Spleen (tissue), 11 donors: Measurements from ENCODE around the gene JAZF1. TPM values are rescaled to one million over a fixed set of nuclear protein-coding genes. Genes with fewer than 3 reads are reported as not detected.

Experiments
- DNase-seq: peaks from one replicate; pipeline ENCODE4 v3.0.0-alpha.2; 2020
- H3K27ac ChIP-seq, 8 donors: fragments of 200-600 bp; sonication (generic) in 7 of 8; 1 replicate in 4 of 8; 2 replicates in 4 of 8; pipeline versions ENCODE4 v1.5.0 to v1.8.0; 2016 to 2021; ENCODE audit warnings: inconsistent platforms in 4 of 8, mild to moderate bottlenecking in 4 of 8, moderate library complexity in 1 of 8
- H3K27me3 ChIP-seq, 7 donors: fragments of 200-600 bp; sonication (generic) in 6 of 7; replicated peaks in 1 of 7; 1 replicate in 4 of 7; 2 replicates in 3 of 7; pipeline versions ENCODE4 v1.5.0 to v1.8.0; 2016 to 2021; ENCODE audit warnings: inconsistent platforms in 3 of 7, mild to moderate bottlenecking in 1 of 7
- H3K36me3 ChIP-seq, 6 donors: fragments of 200-600 bp; sonication (generic) in 5 of 6; 1 replicate in 4 of 6; 2 replicates in 2 of 6; pipeline versions ENCODE4 v1.5.0 to v1.8.0; 2016 to 2021; ENCODE audit warnings: inconsistent platforms in 2 of 6
- H3K4me1 ChIP-seq, 6 donors: fragments of 200-600 bp; sonication (generic) in 5 of 6; 1 replicate in 3 of 6; 2 replicates in 3 of 6; pipeline versions ENCODE4 v1.5.0 to v1.8.0; 2016 to 2021; ENCODE audit warnings: inconsistent platforms in 3 of 6
- H3K4me3 ChIP-seq, 8 donors: fragments of 200-600 bp; sonication (generic) in 7 of 8; 1 replicate in 4 of 8; 2 replicates in 4 of 8; pipeline versions ENCODE4 v1.5.0 to v1.8.0; 2016 to 2021; ENCODE audit warnings: inconsistent platforms in 4 of 8, mild to moderate bottlenecking in 4 of 8, moderate library complexity in 2 of 8
- H3K9me3 ChIP-seq, 8 donors: fragments of 200-600 bp; sonication (generic) in 7 of 8; 1 replicate in 4 of 8; 2 replicates in 4 of 8; pipeline versions ENCODE4 v1.5.0 to v1.8.0; 2016 to 2021; ENCODE audit warnings: inconsistent platforms in 4 of 8
- POLR2A ChIP-seq, 3 donors: fragments of 450-650 bp; IDR thresholded peaks; one replicate each; pipeline ENCODE4 v1.5.1; 2017; ENCODE audit warnings: antibody characterized with exemption in 3 of 3, mild to moderate bottlenecking in 1 of 3
- POLR2AphosphoS5 ChIP-seq, 3 donors: sonication (generic); formaldehyde crosslinking; IDR thresholded peaks; one replicate each; pipeline ENCODE4 v1.5.1; 2017; ENCODE audit warnings: antibody characterized with exemption in 3 of 3
- WGBS, 5 donors: extraction: QIAGEN DNeasy Blood & Tissue Kit in 3 of 5; methylation state at CpG; one replicate each; pipeline versions ENCODE4 v1.1.5 to v1.1.7; 2013 to 2018; 5-methylcytosine and 5-hydroxymethylcytosine counted together
- intact Hi-C: fragments of 100-400 bp; cut with DNase I; formaldehyde crosslinking; loops from one replicate; pipeline ENCODE4 v1.15.0; 2023; ENCODE audit warnings: low total_unique reads
- polyA plus RNA-seq, 3 donors: library from polyadenylated mRNA; stranded (reverse); fragments of 200-250 nt; gene quantifications; one replicate each; pipeline ENCODE4 v1.2.1, GENCODE V29; 2013
- total RNA-seq, 7 donors: library from RNA; depleted of rRNA in 3 of 7; stranded (reverse); fragments of >200 nt in 3 of 7; fragmentation: NEBNext Ultra II Directional in 4 of 7; extraction: Animal tissue kit (Norgen Biotek cat#: 25700) in 4 of 7; gene quantifications; one replicate each; pipeline versions ENCODE4 v1.1.0 to v1.2.1, GENCODE V29; 2016 to 2021
- TF ChIP-seq, protein P1 (sequence below), 11 experiments: fragments of 200-600 bp in 7 of 11; fragments of 450-650 bp in 4 of 11; sonication (generic) in 4 of 11; IDR thresholded peaks in 8 of 11; conservative IDR thresholded peaks in 3 of 11; 1 replicate in 7 of 11; 2 replicates in 4 of 11; pipeline versions ENCODE4 v1.4.0 to v1.8.0; 2016 to 2021; ENCODE audit warnings: antibody characterized with exemption in 11 of 11, inconsistent platforms in 4 of 11, mild to moderate bottlenecking in 1 of 11
- donor health status: healthy with polysubstance abuse.
- donor health status: DM: no; HTN: no; CAD: no; lungs with moderate emphysema.
- donor health status: DM: no; HTN: no; CAD: no.
- donor health status: Bipolar disorder and iron deficiency.
- donor health status: healthy.
- donor health status: DM: no; HTN: no; CAD: no.
- donor health status: DM: yes; HTN: yes; CAD: no.

JAZF1 gene
- total and polyA plus RNA-seq, 10 donors, result 13.5 to 33.8 (median 24.7) TPM

- Histone ChIP-seq H3K27ac (no peak overlapping the region), H3K36me3 (no peaks in the 10 kb centered on the region), H3K4me3 (no peak overlapping the region), H3K9me3 (no peaks in the 10 kb centered on the region), H3K27me3 (no peaks in the 10 kb centered on the region), H3K4me1 (no peaks in the 10 kb centered on the region)
- 92 to 100% (median 95%) methylated on average over 1 of the region's 1 CpG for WGBS, 5 donors
- DNase-seq, result no peak
- intact Hi-C loops, result no loop called here
- TF ChIP-seq, protein P1, sequence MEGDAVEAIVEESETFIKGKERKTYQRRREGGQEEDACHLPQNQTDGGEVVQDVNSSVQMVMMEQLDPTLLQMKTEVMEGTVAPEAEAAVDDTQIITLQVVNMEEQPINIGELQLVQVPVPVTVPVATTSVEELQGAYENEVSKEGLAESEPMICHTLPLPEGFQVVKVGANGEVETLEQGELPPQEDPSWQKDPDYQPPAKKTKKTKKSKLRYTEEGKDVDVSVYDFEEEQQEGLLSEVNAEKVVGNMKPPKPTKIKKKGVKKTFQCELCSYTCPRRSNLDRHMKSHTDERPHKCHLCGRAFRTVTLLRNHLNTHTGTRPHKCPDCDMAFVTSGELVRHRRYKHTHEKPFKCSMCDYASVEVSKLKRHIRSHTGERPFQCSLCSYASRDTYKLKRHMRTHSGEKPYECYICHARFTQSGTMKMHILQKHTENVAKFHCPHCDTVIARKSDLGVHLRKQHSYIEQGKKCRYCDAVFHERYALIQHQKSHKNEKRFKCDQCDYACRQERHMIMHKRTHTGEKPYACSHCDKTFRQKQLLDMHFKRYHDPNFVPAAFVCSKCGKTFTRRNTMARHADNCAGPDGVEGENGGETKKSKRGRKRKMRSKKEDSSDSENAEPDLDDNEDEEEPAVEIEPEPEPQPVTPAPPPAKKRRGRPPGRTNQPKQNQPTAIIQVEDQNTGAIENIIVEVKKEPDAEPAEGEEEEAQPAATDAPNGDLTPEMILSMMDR (IDR thresholded peaks at IDR 0.05 in 8 of 11, conservative IDR thresholded peaks at IDR 0.05 in 3 of 11), result no peak
Observed at GRCh38 chr7:28226003-28226402, 45.4 kb upstream of the JAZF1 start.

DNA sequence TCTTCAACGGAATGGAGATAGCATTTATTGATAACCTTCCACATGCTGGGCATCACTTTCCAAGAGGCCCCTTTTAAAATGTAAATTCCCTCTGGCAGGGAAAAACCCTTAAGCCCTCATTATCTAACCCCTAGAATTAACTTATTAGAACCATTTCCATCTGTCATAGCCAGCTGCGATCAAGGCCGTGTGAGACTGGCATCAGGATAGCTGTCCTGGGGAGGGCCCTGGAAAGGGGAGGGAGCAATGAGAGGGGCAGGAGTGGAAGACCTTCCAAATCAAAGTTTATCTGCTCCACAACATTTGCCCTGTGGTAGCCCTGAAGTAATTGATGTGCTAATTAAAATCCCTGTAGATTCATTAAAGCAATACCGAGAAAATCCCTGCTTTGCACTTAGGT is 45.0 kb upstream of the JAZF1 start:
- Histone ChIP-seq H3K9me3 (no peaks in the 10 kb centered on the region), H3K4me1 (no peaks in the 10 kb centered on the region), H3K27me3 (no peaks in the 10 kb centered on the region), H3K4me3 (no peak overlapping the region), H3K36me3 (no peaks in the 10 kb centered on the region), H3K27ac (no peak overlapping the region)
- TF ChIP-seq POLR2AphosphoS5 (IDR thresholded peaks at IDR 0.05), result no peak
- no peak for TF ChIP-seq POLR2A (IDR thresholded peaks at IDR 0.05)
- TF ChIP-seq, protein P1 (IDR thresholded peaks at IDR 0.05 in 8 of 11, conservative IDR thresholded peaks at IDR 0.05 in 3 of 11), result no peak
- no peak for DNase-seq
- WGBS, 5 donors, result 74 to 89% (median 84%) methylated on average over 4 of the region's 4 CpGs
- intact Hi-C loops, result no loop called here

DNA sequence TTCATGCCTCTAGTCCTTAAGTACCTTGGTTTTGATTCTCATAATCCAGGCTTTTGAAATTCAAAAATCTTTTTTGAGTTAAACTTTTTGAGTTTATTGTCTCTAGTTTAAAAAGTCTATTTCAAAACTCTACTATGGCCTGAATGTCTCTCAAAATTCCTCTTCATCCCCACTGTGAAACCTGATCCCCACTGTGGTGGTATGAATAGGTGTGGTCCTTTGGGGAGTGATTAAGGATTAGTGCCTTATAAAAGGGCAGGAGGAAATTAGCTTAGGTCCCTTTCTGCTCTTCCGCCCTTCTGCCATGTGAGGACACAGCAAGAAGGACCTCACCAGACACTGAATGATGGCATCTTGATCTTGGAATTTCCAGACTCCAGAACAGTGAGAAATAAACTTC is 44.1 kb upstream of the JAZF1 start:
- WGBS, 5 donors, result 73 to 100% (median 97%) methylated on average over 1 of the region's 1 CpG
- intact Hi-C loops, result no loop called here
- no peak for DNase-seq
- TF ChIP-seq POLR2AphosphoS5 (IDR thresholded peaks at IDR 0.05), result no peak
- TF ChIP-seq, protein P1 (IDR thresholded peaks at IDR 0.05 in 8 of 11, conservative IDR thresholded peaks at IDR 0.05 in 3 of 11), result no peak
- no peak for TF ChIP-seq POLR2A (IDR thresholded peaks at IDR 0.05)
- Histone ChIP-seq H3K27me3 (no peaks in the 10 kb centered on the region), H3K27ac (no peak overlapping the region), H3K4me1 (no peaks in the 10 kb centered on the region), H3K4me3 (no peak overlapping the region), H3K36me3 (no peaks in the 10 kb centered on the region), H3K9me3 (peaks cover 0 to 3% (median 0%) of the 10 kb centered on the region in 8 donors)

DNA sequence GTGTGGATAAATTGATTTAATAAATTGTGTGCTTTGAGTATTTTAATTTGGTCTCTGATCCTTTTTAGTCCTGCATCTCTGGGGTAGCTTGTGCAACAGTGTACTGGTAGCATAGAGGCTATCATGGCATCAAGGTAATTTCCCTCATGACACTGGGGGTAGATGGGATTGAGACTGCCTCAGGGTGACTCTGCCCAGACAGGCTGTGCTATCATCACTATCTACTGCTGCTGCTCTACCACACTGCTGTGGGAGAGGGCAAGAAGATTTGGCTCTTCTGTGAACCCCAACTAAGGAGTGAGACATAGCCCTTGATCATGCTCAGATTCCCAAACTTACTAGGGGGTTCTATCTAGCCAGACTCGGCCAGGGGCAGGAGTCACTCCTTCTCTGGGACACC is 43.6 kb upstream of the JAZF1 start:
- Histone ChIP-seq H3K27me3 (no peaks in the 10 kb centered on the region), H3K36me3 (no peaks in the 10 kb centered on the region), H3K4me1 (no peaks in the 10 kb centered on the region), H3K4me3 (no peak overlapping the region), H3K27ac (no peak overlapping the region), H3K9me3 (peaks cover 0 to 5% (median 0%) of the 10 kb centered on the region in 8 donors)
- intact Hi-C loops, result no loop called here
- WGBS, 5 donors, result 60 to 88% (median 64%) methylated on average over 1 of the region's 1 CpG
- no peak for TF ChIP-seq POLR2AphosphoS5 (IDR thresholded peaks at IDR 0.05)
- DNase-seq, result no peak

GRCh38 chr7:28222636-28223035 is 42.0 kb upstream of the JAZF1 start:
- peaks cover 0 to 5% (median 0%) of the 10 kb centered on the region in 8 donors for H3K9me3 ChIP-seq
- no peaks in the 10 kb centered on the region for H3K4me1 ChIP-seq
- H3K4me3 ChIP-seq, result no peak overlapping the region
- 39 to 54% (median 50%) methylated on average over 3 of the region's 3 CpGs for WGBS, 5 donors
- intact Hi-C loops, result no loop called here
- TF ChIP-seq POLR2A (IDR thresholded peaks at IDR 0.05) (no peak), POLR2AphosphoS5 (IDR thresholded peaks at IDR 0.05) (no peak)
- TF ChIP-seq, protein P1 (IDR thresholded peaks at IDR 0.05 in 8 of 11, conservative IDR thresholded peaks at IDR 0.05 in 3 of 11), result no peak
- no peak for DNase-seq
- H3K27ac ChIP-seq, result no peak overlapping the region
- H3K36me3 ChIP-seq, result no peaks in the 10 kb centered on the region
- no peaks in the 10 kb centered on the region for H3K27me3 ChIP-seq
